Left ventricle myocardium inferior (tissue), 1 donor: Measurements from ENCODE around the gene TSPAN15. TPM values are rescaled to one million over a fixed set of nuclear protein-coding genes. Genes with fewer than 3 reads are reported as not detected.

Experiments
- DNase-seq: peaks from one replicate; pipeline ENCODE4 v3.0.0-alpha.2; 2020
- H3K27ac ChIP-seq: fragments of 200-600 bp; replicated peaks from 2 replicates; pipeline ENCODE4 v1.8.0; 2021
- H3K27me3 ChIP-seq: fragments of 200-600 bp; 2 replicates; pipeline ENCODE4 v1.8.0; 2021; ENCODE audit warnings: low read depth
- H3K36me3 ChIP-seq: fragments of 200-600 bp; 2 replicates; pipeline ENCODE4 v1.8.0; 2021
- H3K4me1 ChIP-seq: fragments of 200-600 bp; 2 replicates; pipeline ENCODE4 v1.8.0; 2021
- H3K4me3 ChIP-seq: fragments of 200-600 bp; 2 replicates; pipeline ENCODE4 v1.8.0; 2021; ENCODE audit warnings: mild to moderate bottlenecking, moderate library complexity
- H3K9me3 ChIP-seq: fragments of 200-600 bp; replicated peaks from 2 replicates; pipeline ENCODE4 v1.8.0; 2021
- CTCF ChIP-seq: fragments of 200-600 bp; IDR thresholded peaks from 2 replicates; pipeline ENCODE4 v1.8.0; 2021; ENCODE audit warnings: antibody characterized with exemption, mild to moderate bottlenecking, borderline replicate concordance
- intact Hi-C: fragments of 100-400 bp; cut with micrococcal nuclease; formaldehyde crosslinking; loops from one replicate; pipeline ENCODE4 v1.11.0; 2022
- total RNA-seq: library from RNA; stranded (reverse); fragmentation: NEBNext Ultra II Directional; extraction: Animal tissue kit (Norgen Biotek cat#: 25700); gene quantifications from one replicate; pipeline ENCODE4 v1.2.1, GENCODE V29; 2021
- donor health status: DM: no; HTN: yes; CAD: no; lungs with severe emphysema.

Gene TSPAN15
- total RNA-seq, 1 donor from 2014 or later: 6.8 TPM

DNA sequence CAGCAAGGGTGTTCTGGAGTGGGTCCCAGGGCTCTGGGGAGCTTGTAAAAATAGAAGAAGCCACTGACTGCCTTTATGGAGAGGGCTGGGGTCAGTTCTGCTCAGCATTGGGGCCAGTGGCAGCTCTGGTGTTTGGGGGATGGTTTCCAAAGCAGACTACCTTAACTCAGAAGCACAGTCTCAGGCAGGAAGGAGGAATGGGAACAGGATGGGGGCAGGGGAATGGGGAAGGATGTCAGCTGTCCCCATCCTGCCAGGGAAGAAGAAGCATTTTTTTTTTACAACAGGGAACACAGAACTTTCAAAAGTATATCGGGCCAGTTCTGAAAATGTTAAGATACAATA is 28.8 kb downstream of the TSPAN15 start:
- intact Hi-C loops: no loop called here
- Histone ChIP-seq H3K9me3 (no peaks in the 10 kb centered on the region), H3K27ac (peak overlapping the region; percentile 90), H3K36me3 (no peaks in the 10 kb centered on the region), H3K4me3 (no peak overlapping the region), H3K27me3 (no peaks in the 10 kb centered on the region), H3K4me1 (peaks cover 91% of the 10 kb centered on the region)
- no peak for TF ChIP-seq CTCF
- DNase-seq: no peak

DNA sequence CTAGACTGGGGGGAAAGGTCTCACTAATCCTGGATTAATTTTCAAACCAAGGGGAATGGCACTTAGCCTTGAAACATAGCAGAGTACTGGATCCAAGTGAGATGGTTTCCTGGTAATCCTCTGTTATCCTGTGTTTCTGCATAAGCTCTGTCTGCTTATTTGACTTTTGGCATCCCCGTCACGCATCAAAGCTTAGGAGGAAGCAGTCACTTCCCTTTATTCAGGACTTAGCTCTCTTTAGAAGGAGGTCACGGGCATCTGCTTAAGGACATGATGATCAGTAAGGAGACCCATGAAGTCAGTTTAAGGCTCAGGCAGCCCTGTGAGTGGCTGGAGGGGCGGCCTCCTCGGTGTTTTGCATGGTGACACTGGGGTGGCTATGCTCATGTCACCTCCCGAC is 30.0 kb downstream of the TSPAN15 start:
- Histone ChIP-seq H3K36me3 (no peaks in the 10 kb centered on the region), H3K4me3 (no peak overlapping the region), H3K27me3 (no peaks in the 10 kb centered on the region), H3K27ac (peak overlapping the region; percentile 90), H3K9me3 (no peaks in the 10 kb centered on the region), H3K4me1 (peaks cover 91% of the 10 kb centered on the region)
- intact Hi-C loops: no loop called here
- TF ChIP-seq CTCF: no peak
- no peak for DNase-seq

GRCh38 chr10:69481811-69482524 is 30.7 kb downstream of the TSPAN15 start:
- no peaks in the 10 kb centered on the region for H3K9me3 ChIP-seq
- intact Hi-C loops: no loop called here
- H3K27me3 ChIP-seq: no peaks in the 10 kb centered on the region
- TF ChIP-seq CTCF: no peak
- no peak for DNase-seq
- H3K36me3 ChIP-seq: no peaks in the 10 kb centered on the region
- peak overlapping the region; percentile 90 for H3K27ac ChIP-seq
- no peak overlapping the region for H3K4me3 ChIP-seq
- H3K4me1 ChIP-seq: peaks cover 91% of the 10 kb centered on the region

DNA sequence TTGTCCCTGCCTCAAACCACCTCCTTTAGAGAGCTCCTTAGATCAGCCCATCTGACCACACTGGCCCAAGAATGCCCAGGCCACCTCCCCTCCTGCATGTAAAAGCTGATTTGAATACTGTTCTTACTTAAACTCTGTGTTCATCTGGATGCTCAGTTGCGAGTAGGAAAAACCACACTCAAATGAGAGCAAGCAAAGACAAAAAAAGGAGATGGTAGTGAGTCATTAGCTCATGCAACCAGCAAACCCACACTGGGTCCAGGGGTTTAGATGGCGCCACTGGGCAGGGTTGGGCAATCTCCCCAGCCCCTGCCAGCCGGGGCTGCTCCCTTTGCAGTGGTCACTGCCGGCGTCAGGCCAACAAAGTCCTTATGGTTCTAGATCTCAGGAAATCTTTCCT is 32.7 kb downstream of the TSPAN15 start:
- DNase-seq: no peak
- peaks cover 10% of the 10 kb centered on the region for H3K9me3 ChIP-seq
- peaks cover 84% of the 10 kb centered on the region for H3K4me1 ChIP-seq
- no peak for TF ChIP-seq CTCF
- peak overlapping the region; percentile 23 for H3K27ac ChIP-seq
- H3K27me3 ChIP-seq: no peaks in the 10 kb centered on the region
- intact Hi-C loops: no loop called here
- H3K36me3 ChIP-seq: peaks cover 4% of the 10 kb centered on the region
- H3K4me3 ChIP-seq: no peak overlapping the region

DNA sequence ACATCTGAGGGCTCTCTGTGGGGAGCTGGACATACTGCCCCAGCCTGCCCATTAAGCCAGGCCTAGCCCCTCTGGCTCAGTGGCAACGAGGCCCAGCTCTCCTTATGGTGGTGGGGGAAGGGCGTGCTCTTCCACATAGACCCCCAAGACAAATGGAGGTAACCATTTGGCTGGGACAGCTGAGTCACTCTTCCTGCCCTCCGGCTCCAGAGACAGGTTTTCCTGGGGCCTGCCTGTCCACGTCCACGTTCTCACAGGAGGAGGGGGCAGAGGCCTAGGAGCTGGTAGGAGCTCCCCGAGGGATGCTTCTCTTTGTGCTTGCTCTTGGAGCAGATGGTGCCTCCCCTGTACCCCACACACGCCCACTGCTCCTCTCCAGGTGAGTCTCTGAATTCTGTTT is 33.5 kb downstream of the TSPAN15 start:
- Histone ChIP-seq H3K9me3 (peaks cover 12% of the 10 kb centered on the region), H3K4me3 (no peak overlapping the region), H3K27me3 (no peaks in the 10 kb centered on the region), H3K27ac (peak overlapping the region; percentile 10), H3K36me3 (peaks cover 4% of the 10 kb centered on the region), H3K4me1 (peaks cover 76% of the 10 kb centered on the region)
- no peak for TF ChIP-seq CTCF
- DNase-seq: no peak
- intact Hi-C loops: no loop called here
